NCI-H82 (cell line): ENCODE data around the gene PIK3C3.
"Not testable (repeated sequence)": the region's sequence is repeated elsewhere in the genome, so short reads cannot be mapped to it uniquely, and the experiment has no call there.

Experiments
- DNase-seq: peaks from one replicate; lab custom pipeline; 2025; lab: John Stamatoyannopoulos, UW

Gene PIK3C3

DNA sequence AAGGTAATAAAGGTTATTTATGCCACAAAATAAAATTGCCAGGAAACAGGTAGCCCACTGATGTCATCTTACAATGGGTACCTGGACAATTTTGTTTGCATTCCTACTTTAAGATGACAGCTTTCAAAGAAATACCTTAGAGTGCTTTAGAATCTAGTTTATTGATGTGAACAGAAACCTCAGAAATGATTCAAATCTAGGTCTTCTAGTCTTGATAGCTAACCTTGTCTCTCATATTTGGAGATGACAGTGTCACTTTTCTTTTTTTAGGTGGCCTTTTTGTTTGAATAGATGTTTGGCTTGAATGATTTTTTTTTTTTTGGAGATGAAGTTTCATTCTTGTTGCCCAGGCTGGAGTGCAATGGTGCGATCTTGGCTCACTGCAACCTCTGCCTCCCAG is 69.1 kb downstream of the PIK3C3 start:
- no peak for DNase-seq

DNA sequence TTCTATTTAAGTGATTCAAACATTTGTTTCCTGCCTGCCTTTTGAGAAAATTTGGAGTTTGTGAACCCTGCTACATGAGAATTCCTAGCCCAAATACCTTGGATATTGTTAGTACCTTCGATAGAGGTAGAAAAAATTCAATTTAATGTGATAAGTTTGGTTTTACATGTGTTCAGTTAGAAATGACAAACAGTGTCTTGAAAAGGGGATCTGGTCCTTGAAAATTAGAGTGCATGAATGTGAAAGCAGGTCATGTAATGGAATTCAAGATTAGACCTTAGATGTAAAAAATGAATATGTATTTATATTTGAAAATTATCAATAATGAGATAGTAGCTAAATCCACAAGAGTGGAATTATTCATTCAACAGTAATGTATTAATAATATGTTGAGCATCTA is 70.5 kb downstream of the PIK3C3 start:
- DNase-seq, result no peak

DNA sequence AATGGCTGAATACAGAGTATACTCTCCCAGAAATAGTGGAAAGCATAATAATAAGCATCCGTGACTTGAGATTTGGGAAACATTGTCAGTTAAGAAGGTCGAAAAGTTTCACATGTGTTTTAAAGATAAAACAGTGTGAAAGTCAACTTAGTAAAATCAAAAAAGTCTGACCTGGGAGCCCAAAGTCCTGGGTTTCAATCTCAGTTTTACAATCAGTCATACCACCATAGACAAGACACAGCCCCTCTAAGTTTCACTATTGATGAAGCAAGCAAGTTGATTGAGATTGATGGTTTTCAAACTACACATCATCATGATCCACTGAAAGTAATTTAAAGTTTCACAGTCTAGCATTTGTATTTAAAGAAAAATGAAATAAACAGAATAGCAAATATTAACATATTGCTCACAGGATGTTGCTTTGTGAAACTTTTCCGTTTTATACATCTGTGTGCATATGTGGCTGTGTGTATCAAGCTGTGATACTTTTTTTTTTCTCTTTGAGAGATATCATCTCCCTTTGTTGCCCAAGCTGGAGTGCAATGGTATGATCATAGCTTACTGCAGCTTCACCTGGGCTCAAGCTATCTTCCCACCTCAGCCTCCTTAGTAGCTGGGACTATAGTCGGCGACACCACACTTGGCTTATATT is 71.1 kb downstream of the PIK3C3 start:
- DNase-seq, result no peak

DNA sequence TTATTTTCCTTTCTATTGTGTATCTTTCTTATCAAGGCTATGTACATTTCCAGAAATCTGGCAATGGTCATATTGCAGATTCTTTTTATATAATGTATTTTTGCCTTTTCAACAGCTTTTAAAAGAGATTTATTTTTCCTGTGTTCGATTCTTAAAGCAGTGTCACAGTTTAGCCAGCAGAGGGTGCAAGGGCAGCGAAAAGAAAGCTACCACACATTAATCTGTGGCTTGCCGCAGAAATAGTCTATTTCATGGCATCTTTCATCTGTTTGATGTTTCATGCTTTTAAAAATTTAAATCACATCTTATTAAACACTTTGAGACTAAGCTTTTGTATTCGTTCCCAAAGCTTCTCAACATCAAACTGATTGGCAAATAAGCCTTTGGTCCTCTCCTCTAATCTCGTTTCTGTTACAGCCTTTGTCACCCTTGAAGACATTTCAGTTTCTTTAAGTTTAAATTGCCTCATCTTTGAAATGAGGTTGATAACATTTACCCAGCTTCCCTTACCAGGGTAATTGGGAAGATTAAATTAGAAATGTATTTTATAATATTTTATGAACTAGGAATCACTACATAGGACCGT is 73.3 kb downstream of the PIK3C3 start:
- peak; percentile 37 for DNase-seq

DNA sequence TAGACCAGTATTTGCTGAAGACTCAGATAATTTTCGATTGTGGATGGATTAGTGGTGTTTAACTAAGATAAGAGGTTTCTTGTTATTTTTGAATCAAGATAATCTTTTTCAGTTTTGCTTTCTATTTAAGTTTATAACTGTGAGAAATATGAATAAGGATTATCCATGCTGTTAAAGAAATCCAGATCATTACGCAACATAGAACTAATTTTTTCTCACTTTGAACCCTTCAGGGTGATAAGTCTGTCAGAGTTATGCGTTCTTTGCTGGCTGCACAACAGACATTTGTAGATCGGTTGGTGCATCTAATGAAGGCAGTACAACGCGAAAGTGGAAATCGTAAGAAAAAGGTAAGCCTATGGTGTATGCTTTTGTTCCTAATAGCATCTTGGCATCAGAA is 74.1 kb downstream of the PIK3C3 start:
- no peak for DNase-seq

DNA sequence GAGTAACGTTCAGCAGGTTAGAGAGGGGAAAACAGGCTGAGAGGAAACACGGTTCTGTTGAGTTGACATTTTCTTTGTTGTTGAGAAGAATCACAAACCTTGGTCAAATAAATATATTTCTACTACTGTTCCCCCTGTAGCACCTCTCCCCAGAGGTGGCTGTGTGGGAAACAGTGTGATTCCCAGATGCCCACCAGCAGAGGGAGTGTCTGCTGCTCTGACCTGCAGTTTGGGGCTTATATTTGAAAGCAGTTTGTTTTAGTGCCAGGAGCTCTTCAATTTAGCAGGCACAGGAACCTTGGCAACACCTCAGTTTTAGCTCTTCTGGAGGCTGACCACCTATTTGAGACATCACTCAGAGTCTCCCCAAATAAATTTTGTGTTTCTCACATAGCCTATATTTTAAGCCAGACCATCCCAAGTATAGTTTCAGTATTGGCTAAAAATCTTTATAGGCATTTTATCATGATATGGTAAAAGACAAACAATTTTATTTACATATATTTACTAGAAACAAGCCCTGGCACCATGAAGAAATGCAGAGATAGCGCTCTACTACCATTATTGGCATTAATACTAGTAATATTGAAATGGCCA is 75.7 kb downstream of the PIK3C3 start:
- peak; percentile 40 for DNase-seq

DNA sequence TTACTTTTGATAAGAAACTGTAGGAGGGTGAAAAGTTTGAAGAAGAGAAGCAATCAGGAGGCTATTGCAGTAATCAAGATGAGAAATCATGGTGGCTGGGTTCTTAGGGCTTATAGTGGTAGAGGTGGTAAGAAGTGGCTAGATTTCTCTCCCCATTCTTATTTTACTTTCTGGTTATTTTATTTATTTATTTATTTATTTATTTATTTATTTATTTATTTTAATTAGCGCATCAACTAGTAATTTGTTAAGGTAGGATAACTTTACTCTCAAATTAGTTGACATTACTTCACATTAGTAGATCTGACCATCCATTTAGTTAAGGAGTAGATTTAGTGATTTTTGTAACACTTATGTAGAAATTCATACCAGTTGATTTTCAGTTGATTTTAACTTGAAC is 77.4 kb downstream of the PIK3C3 start:
- DNase-seq, result no peak

DNA sequence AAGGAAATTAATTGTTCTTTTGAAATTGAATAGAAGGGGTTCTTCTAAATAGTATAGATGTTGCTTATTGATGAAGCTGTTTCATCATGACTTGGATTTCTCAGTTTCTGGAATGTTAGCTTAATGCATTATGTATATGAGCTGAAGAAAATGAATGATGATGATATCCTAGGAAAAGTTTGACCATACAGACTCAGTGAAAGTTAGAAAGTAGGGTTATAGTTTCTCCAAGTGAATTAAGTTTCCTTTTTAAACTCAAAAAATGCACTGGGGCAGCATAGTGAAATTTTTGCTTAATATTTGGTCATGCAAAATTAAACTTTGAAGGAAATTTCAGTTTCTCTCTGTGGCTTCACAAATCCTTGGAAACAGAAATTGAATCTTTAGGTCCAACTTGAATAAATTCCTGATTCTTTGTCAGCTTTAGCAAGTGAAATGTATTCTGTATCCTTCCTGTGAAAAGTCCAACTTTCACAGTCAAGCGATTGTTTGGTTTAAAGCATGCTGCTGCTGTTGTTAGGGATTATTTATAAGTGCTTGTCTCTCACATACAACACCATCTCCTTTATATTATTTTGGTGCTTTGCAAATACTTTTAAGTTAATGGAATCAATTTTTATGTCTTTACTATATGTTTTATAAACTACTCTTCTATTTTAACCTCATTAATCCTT is 78.2 kb downstream of the PIK3C3 start:
- no peak for DNase-seq

DNA sequence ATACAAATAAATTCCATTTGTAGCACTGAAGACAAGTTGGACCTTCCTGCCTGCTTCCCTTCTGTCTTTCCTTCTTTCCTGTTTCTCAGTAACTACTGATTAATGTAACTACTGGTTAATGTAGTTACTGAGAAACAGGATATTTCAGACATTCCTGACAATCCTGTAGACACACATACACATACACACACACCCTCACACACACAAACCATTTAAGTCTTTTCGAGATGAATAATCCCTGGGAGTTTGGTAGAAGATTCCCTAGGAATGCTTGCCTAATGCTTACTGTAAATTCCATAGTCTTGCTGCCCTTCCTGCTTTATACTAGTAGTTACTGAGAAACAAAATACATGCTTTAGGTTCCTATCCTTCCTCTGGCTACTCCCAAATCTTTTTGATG is 83.9 kb downstream of the PIK3C3 start:
- no peak for DNase-seq

DNA sequence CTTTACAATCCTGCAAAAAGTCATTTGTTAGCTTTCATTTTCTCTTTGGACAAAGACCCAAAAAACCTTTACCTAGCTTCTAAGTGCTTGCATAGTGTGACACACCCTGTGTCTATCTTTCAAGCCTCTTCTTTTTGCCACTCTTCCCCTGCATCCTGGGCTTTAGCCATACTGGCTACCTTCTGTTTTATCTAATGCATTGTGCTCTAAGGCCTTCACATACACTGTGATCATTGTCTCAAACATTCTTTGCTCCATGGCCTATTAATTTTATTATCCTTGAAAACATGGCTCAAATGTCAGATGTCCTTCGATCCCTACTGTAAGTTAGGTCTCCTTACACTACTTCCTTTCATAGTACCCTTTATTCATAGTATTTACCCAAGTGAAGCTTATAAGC is 84.4 kb downstream of the PIK3C3 start:
- no peak for DNase-seq

DNA sequence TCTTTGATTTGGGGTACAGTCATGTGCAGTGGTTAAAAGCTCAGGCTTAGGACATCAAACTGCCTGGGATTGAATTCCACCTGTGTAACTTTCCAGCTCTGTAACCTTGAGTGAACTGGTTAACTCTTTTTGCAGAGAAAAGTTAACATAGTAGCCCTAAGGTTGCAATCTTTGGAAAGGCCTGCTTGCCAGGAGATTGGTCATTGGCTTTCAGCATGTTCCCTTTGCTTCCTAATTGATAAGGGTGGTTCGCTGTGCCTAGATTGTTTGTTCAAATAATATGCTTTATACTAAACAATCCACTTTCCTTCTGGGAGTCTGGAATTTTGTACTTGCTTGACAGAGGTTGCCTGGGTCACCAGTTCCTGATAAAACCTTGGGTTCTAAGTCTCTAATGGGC is 86.8 kb downstream of the PIK3C3 start:
- DNase-seq, result no peak

DNA sequence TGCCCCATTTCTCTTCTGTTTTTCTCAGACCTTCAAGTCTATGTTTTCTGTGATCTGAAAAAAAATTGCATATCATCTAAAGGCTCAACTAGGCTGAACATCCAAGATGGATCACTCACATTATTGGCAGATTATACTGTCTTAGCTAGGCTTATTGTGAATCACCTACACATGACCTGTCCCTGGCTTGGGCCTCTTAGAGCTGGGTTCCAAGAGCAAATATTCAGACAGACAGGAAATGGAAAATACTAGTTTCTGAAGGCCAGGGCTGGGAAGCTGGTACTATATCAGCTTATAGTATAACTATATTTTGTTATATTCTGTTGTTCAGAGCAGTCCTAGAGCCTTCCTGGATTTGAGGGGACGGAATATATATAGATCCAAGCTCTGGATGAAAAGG is 90.3 kb downstream of the PIK3C3 start:
- peak; percentile 4 for DNase-seq

DNA sequence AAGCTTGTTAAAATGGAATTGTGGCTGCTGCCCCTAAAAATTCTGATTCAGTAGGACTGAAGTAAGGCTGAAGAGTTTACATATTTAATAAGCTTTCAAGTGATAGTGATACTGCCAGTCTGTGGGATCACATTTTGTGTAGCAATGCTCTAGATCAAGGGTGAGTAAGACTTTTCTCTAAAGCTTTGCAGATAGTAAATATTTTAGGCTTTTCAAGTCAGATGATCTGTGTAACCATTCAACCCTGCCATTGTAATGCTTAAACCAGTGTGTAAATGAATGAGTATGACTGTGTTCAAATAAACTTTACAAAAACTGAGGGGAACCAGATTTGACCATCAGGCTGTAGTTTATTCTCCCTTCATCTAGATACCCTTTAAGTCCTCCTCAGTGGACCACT is 92.7 kb downstream of the PIK3C3 start:
- DNase-seq, result no peak

DNA sequence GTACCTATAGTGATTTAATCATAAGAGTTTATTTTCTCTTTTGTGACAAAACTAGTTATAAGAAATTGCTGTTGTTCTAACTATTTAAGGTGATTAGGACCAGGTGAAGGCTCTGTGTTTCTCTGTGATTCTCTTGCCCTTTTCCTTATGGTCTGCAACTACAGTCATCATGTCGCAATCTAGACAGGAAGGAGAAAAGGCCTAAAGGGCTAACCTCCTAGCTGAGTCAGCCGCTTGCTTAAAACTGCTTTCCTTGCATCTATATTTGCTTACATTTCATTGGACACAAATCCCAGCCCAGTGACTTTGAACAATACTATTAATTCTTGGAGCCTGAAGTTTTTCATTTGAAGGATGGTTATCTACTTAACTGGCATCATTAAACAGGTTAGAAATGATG is 93.1 kb downstream of the PIK3C3 start:
- no peak for DNase-seq

DNA sequence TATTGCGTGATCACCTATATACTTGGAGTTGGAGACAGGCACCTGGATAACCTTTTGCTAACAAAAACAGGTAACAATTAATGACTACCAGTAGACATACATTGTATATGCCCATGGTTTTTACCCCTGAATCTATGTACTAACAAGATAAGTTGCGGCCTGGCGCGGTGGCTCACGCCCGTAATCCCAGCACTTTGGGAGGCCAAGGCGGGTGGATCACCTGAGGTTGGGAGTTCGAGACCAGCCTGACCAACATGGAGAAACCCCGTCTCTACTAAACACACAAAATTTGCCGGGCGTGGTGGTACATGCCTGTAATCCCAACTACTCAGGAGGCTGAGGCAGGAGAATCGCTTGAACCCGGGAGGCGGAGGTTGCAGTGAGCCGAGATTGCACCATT is 94.5 kb downstream of the PIK3C3 start:
- not testable (repeated sequence) for DNase-seq

DNA sequence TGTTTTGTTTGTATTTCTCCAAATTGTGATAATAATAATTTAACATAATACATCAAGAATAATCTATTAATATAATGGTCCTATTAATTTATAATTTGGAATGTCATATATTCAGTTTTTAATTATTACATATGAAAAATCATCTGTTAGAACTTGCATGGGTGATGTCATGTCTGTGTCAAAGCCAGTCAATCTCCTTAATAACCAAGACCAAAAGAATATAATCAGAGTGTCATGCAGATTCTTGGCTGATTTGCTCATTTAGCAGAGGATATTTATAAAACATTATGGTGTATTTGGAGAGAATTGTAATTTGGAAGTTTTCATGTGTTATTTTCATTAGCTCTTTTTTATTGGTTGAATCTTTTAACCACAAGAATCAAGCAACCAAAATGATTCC is 96.4 kb downstream of the PIK3C3 start:
- DNase-seq, result no peak

DNA sequence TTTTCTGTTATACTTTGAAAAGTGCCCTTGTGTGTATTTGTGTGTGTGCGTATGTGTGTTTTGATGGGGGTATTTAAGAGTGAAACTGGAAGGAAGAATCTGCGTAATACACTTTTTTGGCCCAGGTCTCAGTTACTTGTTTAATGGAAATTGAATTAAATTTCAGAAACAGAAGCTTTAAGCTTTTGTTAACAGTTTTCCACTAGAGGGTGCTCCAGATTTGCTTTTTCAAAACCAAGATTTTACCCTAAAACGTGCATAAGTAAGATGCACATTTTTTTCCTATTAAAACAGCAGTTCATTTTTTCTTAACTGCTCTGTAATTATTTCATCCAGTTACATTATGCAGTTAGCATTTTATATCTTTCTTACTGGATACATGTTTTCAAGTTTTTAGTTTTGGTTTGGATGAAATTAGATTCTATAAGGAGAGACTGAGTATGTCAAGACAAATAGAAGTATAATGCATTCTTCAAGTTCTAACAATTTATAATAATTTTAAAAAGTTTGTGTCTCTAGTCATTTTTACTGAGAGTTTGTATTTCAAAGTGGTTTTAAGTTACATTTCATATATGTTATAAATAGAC is 97.2 kb downstream of the PIK3C3 start:
- DNase-seq, result peak; percentile 3

DNA sequence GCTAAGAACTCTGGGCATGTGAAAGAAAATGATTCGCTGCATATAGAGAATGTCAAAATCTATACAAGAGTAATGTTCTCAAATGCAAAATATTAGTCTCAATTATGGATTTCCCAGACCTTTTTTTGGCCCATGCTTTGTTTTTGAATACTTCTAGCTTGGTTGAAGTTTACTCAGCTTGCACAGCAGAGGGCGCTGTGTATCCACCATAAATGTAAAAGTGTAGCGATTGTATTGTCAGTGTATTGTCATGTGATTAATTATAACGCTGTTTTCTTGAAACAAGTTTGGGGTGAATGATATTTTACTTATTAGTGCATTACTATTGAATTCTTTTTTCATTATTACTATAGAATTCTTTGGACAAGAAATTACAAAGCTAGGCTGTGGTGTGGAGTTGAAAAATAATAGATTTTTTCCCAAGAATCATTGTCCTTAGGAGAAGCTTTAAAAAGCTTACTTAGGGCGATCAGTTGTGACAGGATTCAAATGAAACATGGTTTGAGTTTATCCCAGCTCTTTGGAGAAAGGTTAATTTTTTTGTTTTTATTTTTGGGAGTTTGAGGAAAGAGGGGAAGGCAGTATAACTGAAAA is 98.3 kb downstream of the PIK3C3 start:
- DNase-seq, result peak; percentile 66

DNA sequence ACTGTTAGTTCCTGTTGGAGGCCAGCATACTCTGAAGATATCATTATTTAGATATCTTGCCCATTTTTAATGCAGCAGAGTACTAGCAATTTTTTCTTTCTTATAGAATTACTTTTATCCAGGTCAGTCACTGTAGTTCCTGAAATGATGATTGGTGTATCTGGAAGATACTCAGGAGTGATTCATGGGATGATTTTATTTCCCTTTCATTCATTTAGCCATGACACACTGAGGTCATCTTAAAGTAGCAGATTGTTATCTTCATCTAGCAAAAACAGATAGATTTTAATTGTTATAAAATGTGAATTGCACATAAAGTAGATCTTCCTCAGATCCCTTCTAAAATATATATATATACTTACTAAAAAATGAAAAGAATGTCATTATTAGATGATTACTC is 109.1 kb downstream of the PIK3C3 start:
- DNase-seq, result no peak

DNA sequence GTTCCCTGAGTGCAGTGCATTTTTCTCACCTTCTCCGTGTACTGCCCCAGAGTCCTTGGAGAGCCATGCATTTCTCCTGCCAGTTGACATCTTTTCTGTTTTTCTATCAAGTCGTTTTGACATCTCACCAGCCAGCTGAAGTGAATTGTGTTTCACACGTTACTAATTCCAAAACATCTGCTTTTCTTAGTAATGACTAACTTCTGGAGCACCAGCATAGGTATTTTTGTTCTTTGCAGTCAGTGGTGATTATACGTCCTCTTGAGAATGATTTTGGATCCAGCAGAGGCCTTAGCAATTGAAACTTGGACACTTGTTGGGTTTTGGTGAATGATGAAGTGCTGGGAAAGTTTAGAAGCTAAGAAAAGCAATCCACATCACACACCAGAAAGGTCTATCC is 112.5 kb downstream of the PIK3C3 start:
- DNase-seq, result no peak

DNA sequence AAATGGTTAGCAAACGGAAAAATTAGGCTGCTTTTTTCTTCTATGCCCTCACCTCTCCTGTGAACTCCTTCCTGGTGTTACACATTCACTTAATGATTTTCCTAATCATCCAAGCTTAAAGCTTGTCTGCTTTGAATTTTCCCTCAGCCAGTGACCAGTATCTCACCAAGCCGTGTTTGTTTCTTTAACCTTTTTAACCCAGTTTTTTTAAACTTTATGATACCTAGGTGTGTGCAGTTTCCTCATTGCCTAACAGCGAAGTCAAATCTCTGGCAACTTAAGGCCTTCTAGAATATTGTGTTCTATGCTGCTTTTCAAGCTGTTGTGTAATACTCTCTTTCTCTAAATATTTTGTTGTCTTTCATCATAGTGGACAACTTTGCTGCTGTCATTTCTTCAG is 113.0 kb downstream of the PIK3C3 start:
- no peak for DNase-seq

DNA sequence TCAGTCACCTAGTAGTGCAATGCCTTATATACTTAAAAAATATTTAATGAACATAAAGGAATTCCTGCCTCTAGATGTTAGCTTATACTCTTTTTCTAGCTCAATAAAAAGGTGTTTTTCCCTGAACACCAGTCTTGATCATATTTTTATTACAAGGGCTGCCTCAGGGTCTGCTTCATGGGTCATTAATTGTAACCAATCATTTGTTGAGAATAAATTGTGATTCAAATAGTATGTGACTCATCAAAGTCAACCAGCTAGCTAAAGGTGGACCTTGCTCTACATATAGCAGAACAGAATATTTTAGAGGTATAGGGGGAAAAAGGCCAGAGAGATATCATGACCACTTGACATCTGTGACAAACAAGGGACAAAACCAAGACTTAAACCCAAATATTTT is 114.0 kb downstream of the PIK3C3 start:
- no peak for DNase-seq

DNA sequence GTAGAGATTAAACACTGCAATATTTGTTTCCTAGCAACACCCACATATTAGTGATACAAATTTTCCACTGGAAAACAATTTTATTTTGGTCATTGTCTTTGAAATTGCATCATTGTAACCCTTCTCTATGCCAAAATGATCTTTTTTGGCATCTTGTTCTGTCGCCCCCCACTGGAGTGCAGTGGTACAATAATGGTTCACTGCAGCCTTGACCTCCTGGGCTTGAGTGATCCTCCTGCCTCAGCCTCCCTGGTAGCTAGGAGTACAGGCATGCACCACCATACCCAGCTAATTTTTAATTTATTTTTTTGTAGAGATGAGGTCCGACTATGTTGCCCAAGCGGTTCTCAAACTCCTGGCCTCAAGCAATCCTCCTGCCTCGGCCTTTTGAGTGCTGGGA is 117.4 kb downstream of the PIK3C3 start:
- DNase-seq, result no peak
